Measurements from ENCODE around the gene KIFAP3.
"Not testable (repeated sequence)": the region's sequence is repeated elsewhere in the genome, so short reads cannot be mapped to it uniquely, and the experiment has no call there.

KIFAP3 gene

DNA sequence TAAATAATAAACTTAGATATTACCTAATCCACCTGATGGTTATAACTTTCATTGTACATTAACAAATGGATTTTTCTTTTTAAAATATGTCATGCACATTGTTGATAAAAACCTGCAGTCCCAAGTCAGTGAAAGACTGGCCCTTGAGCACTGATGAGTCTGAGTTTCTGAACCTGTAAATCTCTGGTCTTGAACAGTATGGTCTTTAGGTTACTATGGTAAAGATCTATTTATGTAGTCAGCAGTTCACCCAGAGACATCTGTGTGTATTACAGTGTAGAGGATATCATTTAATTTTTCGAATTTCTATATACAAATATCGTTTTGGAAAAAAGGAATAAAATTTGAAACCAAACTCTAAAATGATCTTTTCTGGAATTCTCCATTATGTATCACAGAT is 150.4 kb downstream of the KIFAP3 start:
- DNase-seq (ENCODE audit: low read depth), result no peak

DNA sequence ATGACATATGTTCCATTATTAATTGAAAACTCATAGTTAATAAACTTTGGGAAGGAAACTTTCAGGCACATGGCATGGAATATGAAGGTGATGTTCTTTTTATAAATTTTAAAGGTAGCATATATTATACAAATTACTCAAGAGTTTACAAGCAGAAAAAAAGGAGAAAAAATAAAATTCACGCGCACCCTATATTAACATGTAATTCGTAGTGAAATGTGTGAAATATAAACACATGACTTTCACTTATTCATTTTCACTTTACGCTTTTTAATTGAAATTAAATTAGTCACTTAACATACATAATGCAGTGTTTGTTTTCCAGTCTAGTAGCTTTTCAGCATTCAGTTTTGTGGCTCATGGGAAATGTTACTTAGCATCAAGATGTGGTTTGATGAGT is 153.4 kb downstream of the KIFAP3 start:
- DNase-seq (ENCODE audit: low read depth), result no peak

DNA sequence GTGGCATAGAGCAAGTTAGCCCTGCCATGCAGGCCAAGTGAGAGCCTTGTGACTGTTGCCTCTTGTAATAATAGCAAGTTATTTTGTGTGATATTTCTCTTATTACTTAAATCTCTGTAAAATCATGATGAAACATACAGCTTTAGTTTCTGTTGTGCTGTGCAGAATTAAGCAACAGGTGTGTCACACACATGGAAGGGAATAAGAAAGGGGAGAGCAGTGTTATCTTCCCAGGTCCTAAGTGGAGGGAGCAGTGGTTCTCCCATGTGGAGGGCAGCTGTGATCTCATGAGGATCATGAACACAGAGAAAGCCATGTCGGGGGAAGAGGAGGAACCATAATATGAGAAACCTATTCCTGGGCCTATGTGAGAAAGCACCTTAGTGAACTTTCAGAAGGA is 155.6 kb downstream of the KIFAP3 start:
- no peak for DNase-seq (ENCODE audit: low read depth)

DNA sequence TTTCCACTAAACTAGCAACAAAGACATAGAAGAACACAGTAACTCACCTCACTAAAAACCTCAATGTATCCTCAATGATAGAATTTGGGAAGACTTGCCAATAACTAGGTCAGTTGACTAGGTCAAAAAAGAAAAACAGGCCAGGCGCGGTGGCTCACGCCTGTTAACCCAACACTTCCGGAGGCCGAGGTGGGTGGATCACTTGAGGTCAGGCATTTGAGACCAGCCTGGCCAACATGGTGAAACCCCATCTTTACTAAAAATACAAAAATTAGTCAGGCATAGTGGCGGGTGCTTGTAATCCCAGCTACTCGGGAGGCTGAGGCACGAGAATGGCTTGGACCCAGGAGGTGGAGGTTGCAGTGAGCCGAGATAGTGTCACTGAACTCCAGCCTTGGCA is 156.3 kb downstream of the KIFAP3 start:
- not testable (repeated sequence) for DNase-seq (ENCODE audit: low read depth)

DNA sequence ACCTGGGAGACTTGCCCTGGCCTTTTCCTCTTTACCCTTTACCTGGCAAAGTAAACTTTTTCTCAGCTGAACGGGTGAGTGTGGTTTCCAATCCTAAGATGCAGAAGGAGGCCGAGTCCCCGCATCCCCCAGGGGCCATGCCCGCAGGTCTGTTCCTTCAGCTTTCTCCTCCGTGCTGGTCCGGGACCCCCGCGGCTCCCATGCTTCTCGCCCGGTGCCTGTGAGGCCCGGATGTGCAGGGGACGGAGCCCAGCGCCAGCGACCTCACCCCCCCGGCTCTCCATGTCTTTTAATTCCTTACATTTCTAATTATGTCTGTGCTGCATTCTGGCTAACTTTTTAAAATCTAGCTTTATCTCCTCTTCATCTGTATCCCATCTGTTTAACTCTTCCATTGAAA is 159.3 kb downstream of the KIFAP3 start:
- no peak for DNase-seq (ENCODE audit: low read depth)

DNA sequence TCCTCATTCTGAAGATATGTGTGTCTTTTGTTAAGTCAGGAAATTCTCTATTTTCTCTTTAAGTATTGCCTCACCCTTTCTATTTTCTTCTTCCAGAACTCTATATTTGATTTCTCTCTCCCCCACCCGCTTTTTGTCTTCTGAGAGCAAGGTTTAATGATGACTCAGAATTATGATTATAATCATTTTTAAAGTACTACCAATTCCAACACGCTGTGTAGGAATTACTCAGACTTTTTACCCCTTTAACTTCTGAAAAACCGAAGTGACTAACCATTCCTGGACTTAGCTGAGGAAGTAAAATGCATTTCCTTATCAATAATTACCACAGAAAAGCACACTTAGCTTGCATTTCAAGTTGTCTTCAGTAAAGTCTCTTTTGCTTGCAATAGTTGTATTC is 160.0 kb downstream of the KIFAP3 start:
- DNase-seq (ENCODE audit: low read depth), result no peak

DNA sequence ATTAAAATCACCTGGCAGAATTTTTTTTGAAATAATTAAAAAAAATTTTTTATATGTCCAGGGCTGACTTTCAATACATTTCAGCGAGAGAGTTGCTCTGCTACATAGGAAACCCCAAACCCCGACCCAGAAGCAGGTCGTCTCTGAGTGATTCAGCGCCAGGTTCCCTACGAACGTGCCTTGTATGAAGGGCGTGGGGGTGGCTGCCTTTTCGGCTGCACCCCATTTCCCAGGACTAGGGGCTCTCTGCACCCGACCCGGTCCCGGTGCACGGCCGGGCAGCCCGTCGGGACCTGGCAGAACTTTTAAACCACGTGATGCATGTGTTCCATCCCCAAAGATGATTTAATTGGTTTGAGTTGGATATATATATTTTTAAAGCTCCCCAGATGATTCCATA is 165.0 kb downstream of the KIFAP3 start:
- no peak for DNase-seq (ENCODE audit: low read depth)

DNA sequence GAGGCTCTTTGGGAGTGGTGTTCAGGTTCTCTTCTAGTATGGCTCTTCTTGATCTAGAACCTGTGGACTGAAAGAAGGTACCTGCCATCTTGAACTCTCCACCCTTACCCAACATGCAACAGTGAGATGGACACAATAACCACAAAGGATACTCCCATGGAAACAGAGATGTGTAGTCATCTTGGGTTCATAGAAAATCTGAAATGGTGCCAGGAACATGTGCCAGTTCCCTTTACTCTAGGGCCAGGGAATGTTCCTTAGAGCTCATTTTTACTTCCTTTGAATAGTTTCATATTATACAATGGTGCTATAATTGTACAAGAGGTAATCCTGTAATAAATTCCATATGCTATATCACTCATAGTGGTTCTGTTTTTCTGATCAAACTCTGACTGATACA is 167.6 kb downstream of the KIFAP3 start:
- DNase-seq (ENCODE audit: low read depth), result no peak

DNA sequence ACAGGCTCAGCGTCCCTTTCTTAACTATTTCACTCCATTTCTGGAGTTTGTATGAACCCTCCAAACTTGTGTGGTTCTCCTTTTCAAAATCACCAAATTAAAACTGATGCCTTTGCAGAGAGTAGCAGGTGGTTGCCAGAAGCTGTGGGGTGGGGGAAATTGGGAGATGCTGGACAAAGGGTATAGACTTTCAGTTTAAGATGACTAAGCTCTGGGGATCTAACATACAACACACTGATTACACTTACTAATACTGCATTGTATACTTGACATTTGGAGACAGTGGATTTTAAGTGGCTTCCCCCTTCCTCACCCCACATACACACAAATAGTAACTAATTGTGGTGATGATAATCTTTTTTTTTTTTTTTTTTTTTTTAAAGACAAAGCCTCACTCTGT is 169.7 kb downstream of the KIFAP3 start:
- DNase-seq (ENCODE audit: low read depth), result no peak

DNA sequence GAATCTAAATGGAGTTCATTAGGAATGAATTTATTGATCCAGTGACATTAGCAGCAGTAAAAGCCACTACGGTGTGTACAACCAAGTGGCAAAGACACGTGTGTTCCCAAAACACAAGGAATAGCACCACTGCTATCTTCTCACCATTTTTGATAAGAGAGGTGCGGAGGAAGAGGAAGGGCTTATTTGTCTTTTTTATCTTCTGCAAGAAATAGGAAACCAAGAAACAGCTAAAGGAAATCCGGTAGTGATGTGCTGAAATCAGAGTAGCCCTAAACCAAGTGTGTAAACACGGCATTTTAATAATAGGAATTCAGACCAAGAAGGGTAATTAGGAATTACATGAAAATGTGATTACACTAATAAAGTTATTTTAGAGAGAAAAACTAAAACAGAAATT is 171.7 kb downstream of the KIFAP3 start:
- no peak for DNase-seq (ENCODE audit: low read depth)

DNA sequence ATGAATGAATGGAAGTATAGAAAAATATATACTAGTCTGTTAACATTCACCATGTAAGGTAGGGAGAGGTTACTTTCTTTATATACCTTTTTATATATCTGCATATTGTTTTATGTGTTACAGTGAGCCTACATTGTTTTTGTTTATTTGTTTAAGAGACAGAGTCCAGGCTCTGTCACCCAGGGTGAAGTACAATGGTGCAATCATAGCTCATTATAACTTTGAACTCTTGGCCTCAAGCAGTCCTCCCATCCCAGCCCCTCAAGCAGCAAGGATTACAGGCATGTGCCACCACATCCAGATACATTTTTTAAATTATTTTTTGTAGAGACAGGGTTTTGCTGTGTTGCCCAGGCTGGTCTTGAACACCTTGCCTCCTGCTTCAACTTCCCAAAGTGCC is 173.4 kb downstream of the KIFAP3 start:
- DNase-seq (ENCODE audit: low read depth), result no peak

DNA sequence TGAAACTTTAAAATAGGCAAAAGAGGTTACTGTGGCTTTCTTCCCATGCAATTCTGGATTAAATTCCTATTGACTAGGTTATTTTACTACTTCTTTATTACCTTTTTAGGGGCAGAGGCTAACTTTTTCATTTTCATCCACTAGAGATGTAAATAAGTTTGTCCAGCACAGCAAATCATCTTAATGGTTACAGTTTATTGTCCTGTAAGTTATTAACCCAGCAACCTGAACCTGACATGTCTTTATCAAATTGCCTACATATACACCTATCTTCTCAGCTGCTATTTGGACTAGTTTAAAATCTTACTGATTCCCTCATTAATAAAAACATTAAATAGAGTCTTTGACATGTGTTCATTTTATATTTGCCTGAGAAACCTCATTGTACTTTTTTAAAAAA is 173.9 kb downstream of the KIFAP3 start:
- no peak for DNase-seq (ENCODE audit: low read depth)

DNA sequence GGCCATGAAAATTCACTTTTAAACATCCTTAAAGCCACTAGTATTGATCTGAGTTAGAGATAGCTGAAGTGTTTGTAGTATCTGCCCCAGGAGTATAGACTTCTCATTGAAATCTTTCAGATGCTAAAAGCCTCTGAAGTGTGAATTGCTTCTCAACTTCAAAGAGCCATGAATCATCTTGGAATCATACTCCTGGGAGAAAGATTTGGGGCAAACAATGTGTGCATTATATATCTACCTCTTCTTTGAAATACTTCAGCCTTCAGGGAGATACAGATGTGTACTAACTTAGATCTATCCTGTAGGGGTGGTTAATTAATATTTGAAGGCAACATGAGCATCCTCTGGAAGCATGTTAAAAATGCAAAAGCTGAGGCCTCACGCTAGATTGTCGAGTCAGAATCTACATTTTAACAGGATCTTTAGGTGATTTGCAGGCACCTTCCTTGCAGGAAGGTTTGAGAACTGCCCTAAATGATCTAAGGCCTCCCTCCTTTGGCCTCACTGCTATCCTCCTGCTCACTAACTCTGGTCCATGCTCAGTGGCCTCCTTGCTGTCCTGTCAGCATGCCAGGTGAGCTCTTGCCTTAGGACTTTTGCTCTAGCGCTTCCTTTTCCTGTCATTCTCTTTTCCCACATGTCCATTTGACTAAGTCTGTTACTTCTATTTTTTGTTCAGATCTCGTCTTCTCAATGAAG is 174.8 kb downstream of the KIFAP3 start:
- DNase-seq (ENCODE audit: low read depth), result no peak

DNA sequence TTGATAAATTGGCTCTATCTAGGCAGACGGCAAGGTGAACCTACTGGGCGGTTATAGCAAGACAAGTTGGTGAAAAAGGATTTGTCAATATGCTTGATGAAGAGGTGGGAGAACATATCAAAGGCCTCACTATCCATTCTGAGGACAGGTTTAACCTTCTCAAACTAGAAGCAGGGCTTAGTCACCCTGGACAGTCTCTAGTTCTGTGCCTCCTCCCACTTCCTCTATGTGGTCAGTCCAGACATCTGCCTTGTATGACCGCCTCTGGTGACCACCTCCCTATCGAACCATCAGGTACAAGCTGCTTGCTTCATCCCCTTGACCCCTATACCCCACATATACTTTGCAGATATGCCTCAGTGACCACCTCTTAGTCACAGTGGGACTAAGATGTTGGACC is 178.5 kb downstream of the KIFAP3 start:
- DNase-seq (ENCODE audit: low read depth), result no peak

DNA sequence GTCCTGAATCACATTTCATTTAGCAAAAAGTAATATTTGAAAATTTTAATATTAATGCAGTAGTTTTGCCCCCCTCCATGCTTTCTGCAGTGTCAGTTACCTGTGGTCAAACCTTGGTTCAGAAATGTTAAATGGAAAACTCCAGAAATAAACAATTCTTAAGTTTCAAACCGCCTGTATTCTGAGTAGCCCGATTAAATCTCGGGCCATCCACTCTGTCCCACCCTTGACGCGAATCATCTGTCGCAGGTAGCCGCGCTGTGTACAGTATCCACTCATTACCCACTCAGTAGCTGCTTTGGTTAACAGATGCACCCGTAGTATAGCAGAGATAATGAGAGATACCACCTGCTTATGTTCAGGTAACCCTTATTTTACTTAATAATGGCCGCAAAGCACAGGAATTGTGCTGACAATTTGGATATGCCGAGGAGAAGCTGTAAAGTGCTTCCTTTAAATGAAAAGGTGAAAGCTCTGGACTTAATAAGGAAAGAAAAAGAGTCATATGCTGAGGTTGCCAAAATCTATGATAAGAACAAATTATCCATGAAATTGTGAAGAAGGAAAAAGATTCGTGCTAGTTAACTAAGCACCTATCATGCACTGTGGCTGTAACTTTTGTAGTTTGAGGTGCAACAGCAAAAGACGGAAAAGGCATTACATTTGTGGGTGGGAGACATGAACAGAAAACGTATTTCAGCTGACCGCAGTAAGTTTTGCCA is 179.9 kb downstream of the KIFAP3 start:
- no peak for DNase-seq (ENCODE audit: low read depth)

DNA sequence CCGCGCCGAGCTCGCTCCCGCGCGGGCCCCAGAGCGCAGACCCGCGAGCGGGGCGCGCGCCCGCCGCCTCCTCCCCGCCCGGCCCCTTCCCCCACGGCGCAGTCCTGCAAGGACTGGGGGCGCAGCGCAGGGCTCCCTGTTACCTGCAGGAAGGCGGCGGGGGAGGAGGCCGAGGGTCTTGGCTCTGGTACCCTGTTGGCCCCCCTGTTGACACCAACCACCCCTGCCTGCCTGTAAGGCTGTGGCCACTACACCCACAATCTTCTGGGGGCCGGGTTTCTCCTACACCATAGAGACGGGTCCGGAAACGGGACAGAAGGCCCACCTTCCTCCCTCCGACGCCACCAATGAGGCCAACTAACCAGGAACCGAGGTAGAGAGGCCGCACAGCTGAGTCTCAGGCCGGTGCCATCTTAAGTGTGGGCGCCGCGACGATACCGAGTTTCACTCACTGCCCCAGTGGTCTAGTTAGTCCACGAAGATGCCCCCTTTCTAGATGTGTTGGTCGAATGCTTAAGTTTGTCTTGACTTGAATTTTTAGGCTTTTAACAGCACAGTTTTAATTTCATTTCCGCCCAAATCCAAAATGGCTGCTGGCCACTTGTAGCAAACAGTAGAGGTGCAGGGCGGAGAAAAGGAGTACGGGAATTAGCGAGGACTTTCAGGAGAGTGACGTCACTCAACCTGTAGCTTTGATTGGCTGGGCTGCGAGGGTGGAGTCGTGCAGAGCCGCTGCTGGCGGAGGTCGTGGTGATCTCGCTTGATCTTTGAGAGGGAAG is 180.7 kb downstream of the KIFAP3 start, which contains the start of gene SCYL3:
SCYL3 (minus strand) TSS at position 252 of the 779 bp plus-strand sequence. CDS start 5,056 bp downstream, outside the sequence.
- DNase-seq (ENCODE audit: low read depth), result peak; percentile 69

DNA sequence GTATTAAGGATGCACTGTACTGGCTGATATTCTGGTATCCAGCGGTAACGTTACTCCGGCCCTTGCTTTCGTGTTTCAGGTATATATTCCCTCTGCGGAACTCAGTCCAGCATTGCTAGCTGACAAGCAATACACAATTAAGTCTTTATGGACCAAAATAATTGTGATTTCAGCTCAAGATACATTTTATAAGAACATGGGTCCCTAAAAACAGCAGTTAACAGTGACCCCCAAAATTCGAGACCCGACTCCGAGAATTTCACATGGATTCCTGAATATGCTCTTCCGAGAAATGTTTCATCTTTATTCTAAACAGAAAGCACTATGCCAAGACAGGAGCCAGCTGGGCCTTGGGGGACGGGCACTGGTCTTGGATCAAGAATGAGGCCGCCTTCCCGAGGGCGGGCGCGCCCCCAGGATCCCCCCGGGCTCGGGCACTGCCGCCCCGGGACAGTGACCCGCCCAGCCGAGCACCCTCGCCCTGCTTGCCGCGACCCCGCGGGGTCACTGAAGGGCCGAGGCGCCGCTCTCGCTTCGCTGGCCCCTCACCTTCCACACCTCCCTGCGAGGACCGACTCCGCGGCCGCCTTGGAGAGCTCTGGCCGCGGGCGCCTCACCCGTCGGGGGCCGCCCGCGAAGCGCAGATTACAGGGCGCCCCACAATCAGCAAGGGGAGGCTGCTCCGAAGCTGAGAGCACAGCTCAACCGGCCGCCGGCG is 181.4 kb downstream of the KIFAP3 start:
- DNase-seq (ENCODE audit: low read depth), result no peak

DNA sequence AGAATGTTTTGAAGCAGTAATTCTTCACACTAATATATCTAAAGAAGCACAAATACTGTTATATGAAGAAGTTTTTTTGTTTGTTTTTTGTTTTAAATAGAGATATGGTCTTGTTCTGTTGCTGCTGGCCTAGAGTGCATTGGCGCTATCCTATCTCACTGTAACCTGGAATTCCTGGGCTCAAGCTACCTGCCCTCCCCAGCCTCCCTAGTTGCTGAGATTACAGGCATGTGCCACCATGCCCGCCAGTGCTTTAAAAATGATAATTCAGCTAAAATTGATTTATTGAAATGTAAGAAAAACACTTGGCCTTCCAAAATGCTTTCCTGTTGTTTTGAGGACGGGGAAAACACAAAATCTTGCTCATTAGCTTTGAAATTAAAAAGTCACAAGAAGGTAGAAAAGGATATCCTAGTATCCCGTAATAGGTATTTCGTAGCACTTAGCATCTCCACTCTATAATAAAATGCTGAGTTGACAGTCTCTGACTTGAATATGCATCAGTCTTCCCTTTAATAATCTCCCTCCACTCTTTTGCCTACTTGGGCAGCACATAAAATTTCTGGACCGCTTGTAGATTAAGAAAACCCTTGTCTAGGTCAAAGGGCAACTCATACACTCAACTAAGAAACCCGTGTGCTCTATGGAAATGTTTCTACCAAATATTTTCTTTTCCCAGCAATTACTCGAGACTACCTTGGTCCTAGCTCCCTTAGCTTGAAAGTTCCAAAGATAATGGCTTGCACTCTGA is 182.1 kb downstream of the KIFAP3 start:
- DNase-seq (ENCODE audit: low read depth), result no peak

DNA sequence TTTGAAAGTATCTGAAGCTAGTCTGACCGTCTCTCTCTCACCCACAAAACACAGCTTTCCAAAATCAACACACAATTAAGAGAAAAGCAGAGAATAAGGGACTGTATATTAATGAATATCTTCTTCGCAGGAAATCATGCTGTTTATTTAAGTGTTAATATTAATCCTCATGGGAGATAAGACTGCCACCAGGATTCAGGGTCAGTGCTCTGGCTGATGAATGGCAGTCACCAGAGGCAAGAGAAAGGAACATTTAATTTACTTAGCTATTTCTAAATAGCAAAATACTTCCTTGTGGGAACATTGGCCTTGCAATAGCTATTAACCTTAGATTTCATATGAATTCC is 183.0 kb downstream of the KIFAP3 start:
- no peak for DNase-seq (ENCODE audit: low read depth)

DNA sequence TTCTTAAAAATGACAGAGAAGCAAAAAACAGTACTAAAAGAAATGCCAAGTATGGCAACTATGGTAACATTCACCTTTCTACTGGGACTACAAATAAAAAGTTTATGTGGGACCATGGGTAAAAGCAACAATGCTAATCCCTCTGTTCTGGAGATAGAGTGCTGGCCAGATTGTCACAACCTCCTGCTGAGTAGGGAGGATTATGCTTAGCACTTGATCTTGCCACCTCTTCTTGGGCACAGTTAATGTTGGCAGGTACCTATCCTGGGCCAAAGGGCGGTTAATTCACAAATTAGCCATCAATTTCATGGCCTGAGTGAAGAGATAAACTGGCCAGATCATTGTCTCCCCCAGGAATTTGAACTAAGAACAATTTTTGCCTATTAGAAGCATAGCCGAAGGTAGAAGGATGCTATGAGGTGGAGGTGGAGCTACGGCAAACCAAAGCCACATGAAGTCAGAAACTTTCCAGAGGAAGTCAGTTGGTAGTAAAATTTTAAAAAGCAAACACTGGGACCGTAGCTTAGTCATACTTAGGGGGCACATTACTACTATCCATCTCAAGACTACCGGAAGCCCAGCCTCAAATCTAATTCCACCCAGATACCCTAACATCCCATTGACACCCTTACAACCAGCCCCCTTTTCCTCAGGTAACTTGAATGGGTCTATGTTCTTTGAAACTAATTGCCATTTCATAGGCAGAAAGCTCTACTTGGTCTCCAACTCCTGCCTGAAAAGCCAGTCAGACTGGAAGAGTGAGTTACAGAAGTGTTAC is 183.5 kb downstream of the KIFAP3 start:
- DNase-seq (ENCODE audit: low read depth), result no peak

DNA sequence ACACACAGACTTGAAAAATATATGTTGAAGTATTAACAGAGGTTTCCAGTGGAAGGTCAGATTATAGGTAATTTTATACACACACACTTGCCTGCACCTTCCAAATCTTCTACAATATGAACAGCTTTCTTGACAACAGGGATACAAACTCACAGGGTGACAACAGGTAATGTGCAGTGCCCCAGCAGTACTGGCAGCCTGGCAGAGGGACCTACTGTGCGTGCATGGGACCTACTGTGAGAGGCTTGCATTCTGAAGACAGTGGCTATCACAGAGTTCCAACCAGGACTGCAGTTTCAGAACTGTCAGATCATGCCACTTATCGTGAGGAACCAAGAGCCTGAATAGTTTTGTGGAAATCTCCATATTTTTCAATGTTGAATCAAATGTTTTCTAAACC is 184.6 kb downstream of the KIFAP3 start:
- no peak for DNase-seq (ENCODE audit: low read depth)
